GM06990 (cell line): ENCODE measurements around the gene NEU4.
A peak's percentile ranks its signal among the peaks of the same experiment; 100 is the strongest.

Source experiments
- DNase-seq: peaks from one replicate; pipeline ENCODE4 v3.0.0-alpha.2; 2011; ENCODE audit not compliant: insufficient read length; ENCODE audit errors: extremely low read depth
- H3K27me3 ChIP-seq: replicated peaks from 2 replicates; pipeline ENCODE4 v1.6.0; 2011; ENCODE audit warnings: low read length; ENCODE audit not compliant: control insufficient read depth, insufficient read depth
- H3K36me3 ChIP-seq: 2 replicates; pipeline ENCODE4 v1.5.1; 2011; ENCODE audit warnings: low read length; ENCODE audit not compliant: control insufficient read depth, insufficient read depth
- H3K4me3 ChIP-seq: replicated peaks from 2 replicates; pipeline ENCODE4 v1.5.1; 2011; ENCODE audit warnings: low read depth, mild to moderate bottlenecking, control low read depth, low read length
- CTCF ChIP-seq: IDR thresholded peaks from 2 replicates; pipeline ENCODE4 v1.5.1; 2011; ENCODE audit warnings: low read length, control low read depth, mild to moderate bottlenecking, inconsistent platforms; ENCODE audit not compliant: insufficient read depth, poor library complexity, severe bottlenecking

The NEU4 gene

DNA sequence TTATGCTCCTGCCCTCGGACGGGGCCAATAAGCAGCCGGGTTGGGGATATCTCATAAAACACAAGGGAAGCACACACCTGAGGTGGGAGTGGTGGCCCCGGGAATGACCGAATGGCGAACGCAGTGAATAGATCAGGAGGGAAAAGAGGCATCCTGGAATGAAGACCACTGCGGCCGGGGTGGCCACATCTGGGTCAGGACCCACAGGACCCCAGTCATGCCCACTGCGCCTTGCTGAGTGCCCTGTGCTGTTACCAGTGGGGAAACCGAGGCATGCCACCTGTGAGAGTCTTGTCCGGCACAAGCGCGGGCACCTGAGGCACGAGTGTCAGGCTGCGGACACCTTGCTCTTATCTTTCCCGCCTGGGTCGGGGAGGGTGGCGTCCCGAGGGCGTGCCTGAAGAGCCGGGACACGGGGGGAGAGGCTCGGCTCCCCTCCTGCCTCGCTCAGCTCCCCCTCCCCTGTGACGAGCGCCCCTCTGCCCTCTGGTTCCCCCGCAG lies 48.1 kb downstream of the NEU4 start:
- peak; percentile 19 for DNase-seq
- no peaks in the 10 kb centered on the region for H3K27me3 ChIP-seq
- no peak for TF ChIP-seq CTCF

GRCh38 chr2:241857572-241858121 lies 48.7 kb downstream of the NEU4 start:
- no peak for TF ChIP-seq CTCF
- DNase-seq = peak; percentile 15
- no peaks in the 10 kb centered on the region for H3K27me3 ChIP-seq
- peak overlapping the region; percentile 61 for H3K4me3 ChIP-seq
- no peaks in the 10 kb centered on the region for H3K36me3 ChIP-seq

More for the DNA sequence above, 48.1 kb downstream of the NEU4 start:
- no peaks in the 10 kb centered on the region for H3K36me3 ChIP-seq
- H3K4me3 ChIP-seq = no peak overlapping the region

- TF ChIP-seq CTCF = no peak
- peak within 1 kb of the TSS; percentile 61 for H3K4me3 ChIP-seq
- H3K27me3 ChIP-seq = no peaks in the 10 kb centered on the region
- DNase-seq = peak; percentile 77
- H3K36me3 ChIP-seq = no peaks in the 10 kb centered on the region
Measured at GRCh38 chr2:241858206-241859016, 49.4 kb downstream of the NEU4 start, which contains the start of gene PDCD1. PDCD1 (minus strand) TSS chr2:241858894; CDS start chr2:241858838, 56 bp downstream.

DNA sequence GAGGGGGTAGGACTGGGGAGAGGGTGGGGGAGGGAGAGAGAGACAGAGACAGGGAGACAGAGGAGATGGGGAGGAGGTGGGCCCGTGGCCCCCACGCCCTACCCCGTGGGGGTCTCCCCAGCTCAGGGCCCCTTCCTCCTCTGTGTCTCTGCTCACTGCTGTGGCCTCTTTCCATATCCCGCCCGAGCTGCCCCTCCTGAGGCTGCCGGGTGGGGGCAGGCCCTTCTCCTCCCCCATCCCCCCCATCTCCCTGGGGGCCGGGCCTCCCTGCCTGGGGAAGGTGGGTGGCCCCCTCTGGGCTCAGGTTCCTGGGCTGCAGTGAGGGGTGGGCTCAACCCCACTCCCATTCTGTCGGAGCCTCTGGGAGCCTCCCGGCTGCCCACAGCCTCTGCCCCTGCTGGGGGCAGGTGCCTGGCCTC lies 50.0 kb downstream of the NEU4 start:
- Histone ChIP-seq H3K4me3 (peak overlapping the region; percentile 61), H3K27me3 (no peaks in the 10 kb centered on the region), H3K36me3 (no peaks in the 10 kb centered on the region)
- TF ChIP-seq CTCF = no peak
- no peak for DNase-seq

GRCh38 chr2:241859436-241860183 lies 50.6 kb downstream of the NEU4 start:
- no peaks in the 10 kb centered on the region for H3K27me3 ChIP-seq
- no peaks in the 10 kb centered on the region for H3K36me3 ChIP-seq
- TF ChIP-seq CTCF = peak; percentile 41
- H3K4me3 ChIP-seq = peak overlapping the region; percentile 61
- peak; percentile 83 for DNase-seq
